Transverse colon (tissue), 4 donors: Measurements from ENCODE around the gene TSPAN32.

ENCODE experiments used
- EP300 ChIP-seq: sonication (generic); formaldehyde crosslinking; IDR thresholded peaks from one replicate; pipeline ENCODE4 v1.6.1; 2017; ENCODE audit warnings: antibody characterized with exemption, low read depth
- POLR2A ChIP-seq: fragments of 450-650 bp; IDR thresholded peaks from one replicate; pipeline ENCODE4 v1.6.1; 2016; ENCODE audit warnings: antibody characterized with exemption, mild to moderate bottlenecking, moderate library complexity
- POLR2AphosphoS5 ChIP-seq, 3 donors: sonication (generic); formaldehyde crosslinking; IDR thresholded peaks; one replicate each; pipeline ENCODE4 v1.6.1; 2016; ENCODE audit warnings: antibody characterized with exemption in 3 of 3
- TF ChIP-seq, protein P1 (sequence below), 5 experiments: fragments of 200-600 bp in 3 of 5; fragments of 450-650 bp in 2 of 5; sonication (generic) in 3 of 5; IDR thresholded peaks; 1 replicate in 2 of 5; 2 replicates in 3 of 5; pipeline ENCODE4 v1.5.1; 2016 to 2017; ENCODE audit warnings: antibody characterized with exemption in 5 of 5, inconsistent platforms in 3 of 5, mild to moderate bottlenecking in 2 of 5, moderate library complexity in 1 of 5

DNA sequence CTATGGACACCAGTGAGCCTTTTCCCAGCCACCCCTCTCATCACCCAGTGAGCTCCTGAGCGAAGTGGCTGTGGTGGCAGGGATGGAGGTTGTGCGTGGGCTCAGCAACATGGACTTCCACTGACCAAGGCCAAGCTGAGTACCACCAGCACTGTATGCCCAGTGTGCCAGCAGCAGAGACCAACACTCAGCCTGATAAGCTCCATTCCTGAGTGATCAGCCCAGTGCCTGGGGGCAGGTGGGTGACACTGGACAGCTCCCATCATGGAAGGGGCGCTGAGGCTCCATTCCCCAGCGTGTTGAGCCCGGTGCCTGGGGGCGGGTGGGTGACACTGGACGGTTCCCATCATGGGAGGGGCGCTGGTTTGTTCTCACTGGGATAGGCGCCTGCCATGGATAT, 57.7 kb downstream of the TSPAN32 start:
- TF ChIP-seq, protein P1, sequence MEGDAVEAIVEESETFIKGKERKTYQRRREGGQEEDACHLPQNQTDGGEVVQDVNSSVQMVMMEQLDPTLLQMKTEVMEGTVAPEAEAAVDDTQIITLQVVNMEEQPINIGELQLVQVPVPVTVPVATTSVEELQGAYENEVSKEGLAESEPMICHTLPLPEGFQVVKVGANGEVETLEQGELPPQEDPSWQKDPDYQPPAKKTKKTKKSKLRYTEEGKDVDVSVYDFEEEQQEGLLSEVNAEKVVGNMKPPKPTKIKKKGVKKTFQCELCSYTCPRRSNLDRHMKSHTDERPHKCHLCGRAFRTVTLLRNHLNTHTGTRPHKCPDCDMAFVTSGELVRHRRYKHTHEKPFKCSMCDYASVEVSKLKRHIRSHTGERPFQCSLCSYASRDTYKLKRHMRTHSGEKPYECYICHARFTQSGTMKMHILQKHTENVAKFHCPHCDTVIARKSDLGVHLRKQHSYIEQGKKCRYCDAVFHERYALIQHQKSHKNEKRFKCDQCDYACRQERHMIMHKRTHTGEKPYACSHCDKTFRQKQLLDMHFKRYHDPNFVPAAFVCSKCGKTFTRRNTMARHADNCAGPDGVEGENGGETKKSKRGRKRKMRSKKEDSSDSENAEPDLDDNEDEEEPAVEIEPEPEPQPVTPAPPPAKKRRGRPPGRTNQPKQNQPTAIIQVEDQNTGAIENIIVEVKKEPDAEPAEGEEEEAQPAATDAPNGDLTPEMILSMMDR (IDR thresholded peaks at IDR 0.05), result no peak
- TF ChIP-seq EP300 (no peak), POLR2A (no peak), POLR2AphosphoS5 (IDR thresholded peaks at IDR 0.05) (no peak)
